B cell (primary cell): ENCODE results near the gene SCYL3. TPM values are rescaled to one million over a fixed set of nuclear protein-coding genes. Genes with fewer than 3 reads are reported as not detected.

ENCODE experiments used
- ATAC-seq: fragments of 200-7000 bp; cut with Tn5 transposase; one replicate; pipeline ENCODE4 v1.10.0; 2021; ENCODE audit warnings: low read depth, mild to moderate bottlenecking, moderate number of reproducible peaks, moderate library complexity
- CTCF ChIA-PET: fragments of 350-600 bp; sonication (Branson Sonifier 250); formaldehyde crosslinking; loops from one replicate; lab custom pipeline; 2021; ENCODE audit warnings: antibody characterized with exemption, inconsistent platforms; lab: Charles Lee
- POLR2A ChIA-PET: fragments of 350-600 bp; sonication (Branson Sonifier 250); formaldehyde crosslinking; loops from one replicate; lab custom pipeline; 2021; ENCODE audit warnings: antibody characterized with exemption; lab: Charles Lee
- DNase-seq: peaks from one replicate; pipeline ENCODE4 v3.0.0; 2013
- H2AFZ ChIP-seq: 2 replicates; pipeline ENCODE4 v1.6.1; 2012; ENCODE audit warnings: mild to moderate bottlenecking, low read depth, low read length; ENCODE audit not compliant: insufficient read depth, poor library complexity, severe bottlenecking
- H3K27ac ChIP-seq, 2 donors: 1 replicate in 1 of 2; 2 replicates in 1 of 2; pipeline ENCODE4 v1.5.1; 2012 to 2013; ENCODE audit warnings: low read length in 2 of 2, mild to moderate bottlenecking in 2 of 2, moderate library complexity in 1 of 2
- H3K27me3 ChIP-seq, 4 experiments: fragments of 200-600 bp in 1 of 4; sonication (generic) in 1 of 4; replicated peaks in 1 of 4; 1 replicate in 2 of 4; 2 replicates in 2 of 4; pipeline versions ENCODE4 v1.6.1 to v1.7.0; 2013 to 2016; ENCODE audit warnings: low read length in 3 of 4, mild to moderate bottlenecking in 2 of 4, mixed read lengths in 1 of 4, moderate library complexity in 1 of 4; ENCODE audit not compliant: insufficient read depth in 4 of 4, control insufficient read depth in 3 of 4; ENCODE audit errors: control extremely low read depth in 1 of 4
- H3K36me3 ChIP-seq, 2 experiments: replicated peaks in 1 of 2; 1 replicate in 1 of 2; 2 replicates in 1 of 2; pipeline versions ENCODE4 v1.6.1 to v1.7.1; 2013; ENCODE audit warnings: low read length in 1 of 2; ENCODE audit not compliant: insufficient read depth in 2 of 2, control insufficient read depth in 1 of 2; ENCODE audit errors: control extremely low read depth in 1 of 2, extremely low read depth in 1 of 2
- H3K4me1 ChIP-seq, 2 donors: fragments of 200-600 bp in 1 of 2; sonication (generic) in 1 of 2; 1 replicate in 1 of 2; 2 replicates in 1 of 2; pipeline versions ENCODE4 v1.5.1 to v1.6.1; 2013 to 2017; ENCODE audit warnings: low read length in 2 of 2; ENCODE audit not compliant: control insufficient read depth in 2 of 2, insufficient read depth in 2 of 2
- H3K4me2 ChIP-seq: replicated peaks from 2 replicates; pipeline ENCODE3; 2012; ENCODE audit warnings: mild to moderate bottlenecking, low read depth, low read length; ENCODE audit not compliant: poor library complexity, severe bottlenecking
- H3K4me3 ChIP-seq, 5 experiments: fragments of 200-600 bp in 1 of 5; sonication (generic) in 1 of 5; 1 replicate in 3 of 5; 2 replicates in 2 of 5; pipeline versions ENCODE4 v1.5.1 to v1.7.0; 2011 to 2016; ENCODE audit warnings: low read length in 4 of 5, mild to moderate bottlenecking in 4 of 5, low read depth in 2 of 5, control low read depth in 1 of 5, moderate library complexity in 1 of 5; ENCODE audit not compliant: insufficient read depth in 1 of 5; ENCODE audit errors: control extremely low read depth in 1 of 5, extremely low read depth in 1 of 5
- H3K79me2 ChIP-seq: fragments of 200-600 bp; sonication (generic); one replicate; pipeline ENCODE4 v1.6.0; 2016; ENCODE audit warnings: low read length; ENCODE audit not compliant: control insufficient read depth, insufficient read depth
- H3K9ac ChIP-seq: fragments of 200-600 bp; sonication (generic); 2 replicates; pipeline ENCODE4 v1.6.1; 2017; ENCODE audit warnings: mild to moderate bottlenecking, low read length, moderate library complexity
- H3K9me3 ChIP-seq, 3 donors: one replicate each; pipeline versions ENCODE4 v1.6.1 to v1.7.1; 2013; ENCODE audit warnings: low read length in 2 of 3; ENCODE audit not compliant: control insufficient read depth in 2 of 3, insufficient read depth in 1 of 3; ENCODE audit errors: control extremely low read depth in 1 of 3
- H4K20me1 ChIP-seq: 2 replicates; pipeline ENCODE4 v1.6.0; 2012; ENCODE audit warnings: mild to moderate bottlenecking, low read length; ENCODE audit not compliant: insufficient read depth, control insufficient read depth, poor library complexity, severe bottlenecking
- H3K27ac Mint-ChIP-seq: one replicate; pipeline ENCODE4 v1.8.0; 2021; ENCODE audit warnings: mixed read lengths
- H3K27me3 Mint-ChIP-seq: one replicate; pipeline ENCODE4 v1.8.0; 2021; ENCODE audit warnings: mixed read lengths
- H3K4me1 Mint-ChIP-seq: one replicate; pipeline ENCODE4 v1.8.0; 2021; ENCODE audit warnings: mixed read lengths
- H3K4me3 Mint-ChIP-seq: one replicate; pipeline ENCODE4 v1.8.0; 2021; ENCODE audit warnings: mixed read lengths
- H3K9me3 Mint-ChIP-seq: one replicate; pipeline ENCODE4 v1.8.0; 2022; ENCODE audit warnings: mixed read lengths; ENCODE audit not compliant: insufficient read depth
- CTCF ChIP-seq: fragments of 200-600 bp; IDR thresholded peaks from one replicate; pipeline ENCODE4 v1.8.0; 2022; ENCODE audit warnings: antibody characterized with exemption, mild to moderate bottlenecking
- EZH2 ChIP-seq: IDR thresholded peaks from 2 replicates; pipeline ENCODE4 v1.6.1; 2012; ENCODE audit warnings: borderline replicate concordance, low read depth, mild to moderate bottlenecking, moderate library complexity, low read length; ENCODE audit not compliant: insufficient read depth, poor library complexity, severe bottlenecking
- WGBS: methylation state at CpG from one replicate; pipeline ENCODE4 v1.1.5; 2013; ENCODE audit warnings: missing lambda C conversion rate; ENCODE audit not compliant: insufficient coverage; 5-methylcytosine and 5-hydroxymethylcytosine counted together
- intact Hi-C: fragments of 100-400 bp; cut with micrococcal nuclease; formaldehyde crosslinking; loops from one replicate; pipeline ENCODE4 v1.10.0; 2022
- polyA plus RNA-seq: library from polyadenylated mRNA; depleted of rRNA; stranded (reverse); fragments of >200 nt; gene quantifications from 2 replicates; pipeline ENCODE4 v1.2.3, GENCODE V29; 2012
- total RNA-seq, 2 donors: library from RNA; stranded (reverse); fragments of 120-200 nt in 1 of 2; gene quantifications; 1 replicate in 1 of 2; 2 replicates in 1 of 2; pipeline versions ENCODE4 v1.2.3 to v1.2.4, GENCODE V29; 2013 to 2022

Gene SCYL3
- total and polyA plus RNA-seq, 2 donors (not counting 1 experiment from before 2014, with no cell fraction given) = 14.2 to 18.4 TPM

GRCh38 chr1:169848456-169848855 is 45.2 kb downstream of the SCYL3 start:
- Histone ChIP-seq H3K9me3 (no peaks in the 10 kb centered on the region), H3K36me3 (peaks cover 18 to 63% of the 10 kb centered on the region in 2 experiments), H3K4me3 (no peak overlapping the region), H3K4me1 (no peaks in the 10 kb centered on the region), H3K4me2 (no peak overlapping the region), H3K27me3 (no peaks in the 10 kb centered on the region), H3K9ac (no peak overlapping the region), H3K79me2 (no peaks in the 10 kb centered on the region), H2AFZ (no peak overlapping the region), H3K27ac (no peak overlapping the region), H4K20me1 (no peaks in the 10 kb centered on the region)
- no peaks in the 10 kb centered on the region for H3K4me1 Mint-ChIP-seq
- H3K27ac Mint-ChIP-seq = no peak overlapping the region
- H3K4me3 Mint-ChIP-seq = no peak overlapping the region
- ATAC-seq = no peak
- ChIA-PET POLR2A (no interaction called here), CTCF (no interaction called here)
- TF ChIP-seq EZH2 = no peak
- no peak for TF ChIP-seq CTCF
- H3K9me3 Mint-ChIP-seq = no peaks in the 10 kb centered on the region
- DNase-seq = no peak
- no peaks in the 10 kb centered on the region for H3K27me3 Mint-ChIP-seq
- WGBS = 100% methylated on average over 2 of the region's 2 CpGs
- intact Hi-C loops = no loop called here

DNA sequence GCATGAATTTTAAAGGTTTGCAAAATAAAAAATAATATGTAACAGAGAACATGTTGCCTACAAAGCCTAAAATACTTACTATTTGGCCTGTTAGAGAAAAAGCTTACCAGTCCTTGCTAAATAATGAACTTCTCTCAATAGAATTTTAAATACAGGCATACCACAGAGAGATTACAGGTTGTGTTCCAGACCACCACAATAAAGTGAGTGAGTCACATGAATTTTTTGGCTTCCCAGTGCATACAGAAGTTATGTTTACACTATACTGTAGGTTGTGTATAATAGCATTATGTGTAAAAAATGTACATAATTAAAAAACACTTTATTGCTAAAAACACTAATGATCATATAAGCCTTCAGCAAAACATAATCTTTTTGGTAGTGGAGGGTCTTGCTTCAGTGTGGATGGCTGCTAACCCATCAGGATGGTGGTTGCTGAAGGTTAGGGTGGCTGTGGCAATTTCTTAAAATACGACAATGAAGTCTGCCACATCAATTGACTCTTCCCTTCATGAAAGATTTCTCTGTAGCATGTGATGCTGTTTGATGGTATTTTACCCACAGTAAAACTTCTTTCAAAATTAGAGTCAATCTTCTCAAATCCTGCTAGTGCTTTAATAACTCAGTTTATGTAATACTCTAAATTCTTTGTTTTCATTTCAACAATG is 48.6 kb downstream of the SCYL3 start:
- no CpG with 5 or more reads among the region's 1 CpG for WGBS
- Histone ChIP-seq H4K20me1 (no peaks in the 10 kb centered on the region), H3K9me3 (peaks cover 0 to 5% (median 0%) of the 10 kb centered on the region in 3 donors), H3K27ac (no peak overlapping the region), H3K36me3 (peaks cover 14 to 41% of the 10 kb centered on the region in 2 experiments), H3K4me2 (no peak overlapping the region), H3K4me1 (no peaks in the 10 kb centered on the region), H3K27me3 (no peaks in the 10 kb centered on the region), H3K4me3 (no peak overlapping the region), H3K79me2 (no peaks in the 10 kb centered on the region), H3K9ac (no peak overlapping the region), H2AFZ (no peak overlapping the region)
- no peak overlapping the region for H3K4me3 Mint-ChIP-seq
- DNase-seq (no peak), ATAC-seq (no peak)
- H3K27ac Mint-ChIP-seq = no peak overlapping the region
- POLR2A ChIA-PET = no interaction called here
- H3K9me3 Mint-ChIP-seq = peaks cover 3% of the 10 kb centered on the region
- intact Hi-C loops = no loop called here
- CTCF ChIA-PET = no interaction called here
- H3K4me1 Mint-ChIP-seq = no peaks in the 10 kb centered on the region
- no peaks in the 10 kb centered on the region for H3K27me3 Mint-ChIP-seq
- TF ChIP-seq EZH2 (no peak), CTCF (no peak)
